GM13976 (cell line): ENCODE data around the gene PPA1.

ENCODE experiments used
- DNase-seq: peaks from one replicate; pipeline ENCODE4 v3.0.0; 2012; ENCODE audit warnings: low spot score
- in situ Hi-C: fragments of 300-500 bp; cut with MboI; formaldehyde crosslinking; loops from one replicate; pipeline ENCODE4 v1.12.0; 2022; ENCODE audit warnings: low sequenced_read_pairs, mixed read lengths, inconsistent platforms; ENCODE audit not compliant: unreplicated experiment
- TF ChIP-seq, protein P1 (sequence below): IDR thresholded peaks from 2 replicates; pipeline ENCODE4 v1.5.1; 2012; ENCODE audit warnings: borderline replicate concordance, mild to moderate bottlenecking; ENCODE audit not compliant: insufficient read depth; ENCODE audit errors: extremely low read depth, missing control alignments, control extremely low read depth

The PPA1 gene

DNA sequence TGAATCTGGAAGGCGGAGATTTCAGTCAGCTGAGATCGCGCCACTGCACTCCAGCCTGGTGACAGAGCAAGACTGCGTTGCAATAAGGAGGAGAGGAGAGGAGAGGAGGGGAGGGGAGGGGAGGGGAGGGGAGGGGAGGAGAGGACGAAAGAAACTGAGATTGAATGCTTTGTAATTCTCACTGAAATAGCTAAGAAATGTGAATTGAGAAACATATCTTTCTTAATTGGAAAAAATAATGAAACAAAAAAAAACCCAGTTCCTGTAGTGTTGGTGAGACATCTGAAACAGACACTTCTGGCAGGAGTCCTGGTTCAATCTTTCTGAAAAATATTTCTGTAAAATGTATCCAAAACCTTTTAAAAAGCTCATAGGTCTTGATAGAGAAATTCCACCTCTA, 26.5 kb downstream of the PPA1 start:
- DNase-seq, result no peak
- TF ChIP-seq, protein P1, sequence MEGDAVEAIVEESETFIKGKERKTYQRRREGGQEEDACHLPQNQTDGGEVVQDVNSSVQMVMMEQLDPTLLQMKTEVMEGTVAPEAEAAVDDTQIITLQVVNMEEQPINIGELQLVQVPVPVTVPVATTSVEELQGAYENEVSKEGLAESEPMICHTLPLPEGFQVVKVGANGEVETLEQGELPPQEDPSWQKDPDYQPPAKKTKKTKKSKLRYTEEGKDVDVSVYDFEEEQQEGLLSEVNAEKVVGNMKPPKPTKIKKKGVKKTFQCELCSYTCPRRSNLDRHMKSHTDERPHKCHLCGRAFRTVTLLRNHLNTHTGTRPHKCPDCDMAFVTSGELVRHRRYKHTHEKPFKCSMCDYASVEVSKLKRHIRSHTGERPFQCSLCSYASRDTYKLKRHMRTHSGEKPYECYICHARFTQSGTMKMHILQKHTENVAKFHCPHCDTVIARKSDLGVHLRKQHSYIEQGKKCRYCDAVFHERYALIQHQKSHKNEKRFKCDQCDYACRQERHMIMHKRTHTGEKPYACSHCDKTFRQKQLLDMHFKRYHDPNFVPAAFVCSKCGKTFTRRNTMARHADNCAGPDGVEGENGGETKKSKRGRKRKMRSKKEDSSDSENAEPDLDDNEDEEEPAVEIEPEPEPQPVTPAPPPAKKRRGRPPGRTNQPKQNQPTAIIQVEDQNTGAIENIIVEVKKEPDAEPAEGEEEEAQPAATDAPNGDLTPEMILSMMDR, result no peak
- in situ Hi-C loops, result no loop called here

DNA sequence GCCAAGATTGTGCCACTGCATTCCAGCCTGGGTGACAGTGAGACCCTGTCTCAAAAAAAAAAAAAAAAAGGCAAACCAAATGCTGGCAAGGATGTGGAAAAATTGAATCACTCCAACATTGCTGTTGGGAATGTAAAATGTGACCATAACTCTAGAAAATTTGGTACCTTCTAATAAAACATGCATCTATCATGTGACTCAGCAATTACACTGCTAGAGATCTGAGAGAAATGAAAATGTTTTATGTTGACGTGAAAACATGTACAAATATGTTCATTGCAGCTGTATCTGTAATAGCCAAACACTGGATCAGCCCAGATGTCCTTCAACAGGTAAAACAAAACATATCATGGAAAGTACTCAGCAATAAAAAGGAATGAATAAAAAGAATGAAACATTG, 32.1 kb downstream of the PPA1 start:
- in situ Hi-C loops, result no loop called here
- TF ChIP-seq, protein P1, result no peak
- DNase-seq, result no peak

DNA sequence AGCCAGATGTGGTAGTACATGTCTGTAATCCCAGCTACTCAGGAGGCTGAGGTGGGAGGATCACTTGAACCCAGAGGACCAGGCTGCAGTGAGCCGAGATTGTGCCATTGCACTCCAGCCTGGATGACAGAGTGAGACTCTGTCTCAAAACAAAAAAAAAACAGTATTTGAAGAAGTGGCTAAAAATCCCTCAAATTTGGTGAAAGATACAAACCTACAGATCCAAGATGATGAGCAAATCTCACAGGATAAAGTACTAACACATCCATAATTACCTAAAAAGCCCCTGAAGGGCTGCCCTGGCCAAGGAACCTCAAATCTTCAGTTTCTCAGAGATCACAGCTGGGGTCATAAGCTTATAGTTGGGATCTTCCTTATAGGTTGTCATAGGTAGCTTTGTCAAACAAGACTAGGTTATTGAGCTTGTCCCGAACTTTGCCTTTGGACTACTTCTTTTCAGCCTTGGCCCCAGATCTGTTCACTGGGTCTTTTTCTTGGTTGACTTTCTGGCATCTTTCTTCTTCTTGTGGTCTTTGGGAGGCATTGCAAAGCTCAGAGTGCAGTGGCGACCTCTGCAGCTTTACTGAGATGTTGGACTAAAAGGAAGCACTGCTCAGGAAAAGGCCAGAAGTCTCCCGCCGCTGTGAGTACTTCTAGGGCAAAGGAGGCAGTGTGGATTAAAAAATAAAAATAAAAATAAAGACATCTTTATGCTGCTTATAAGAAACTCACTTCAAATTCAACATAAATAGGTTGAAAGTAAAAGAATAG, 34.3 kb downstream of the PPA1 start:
- in situ Hi-C loops, result no loop called here
- TF ChIP-seq, protein P1, result no peak
- no peak for DNase-seq

DNA sequence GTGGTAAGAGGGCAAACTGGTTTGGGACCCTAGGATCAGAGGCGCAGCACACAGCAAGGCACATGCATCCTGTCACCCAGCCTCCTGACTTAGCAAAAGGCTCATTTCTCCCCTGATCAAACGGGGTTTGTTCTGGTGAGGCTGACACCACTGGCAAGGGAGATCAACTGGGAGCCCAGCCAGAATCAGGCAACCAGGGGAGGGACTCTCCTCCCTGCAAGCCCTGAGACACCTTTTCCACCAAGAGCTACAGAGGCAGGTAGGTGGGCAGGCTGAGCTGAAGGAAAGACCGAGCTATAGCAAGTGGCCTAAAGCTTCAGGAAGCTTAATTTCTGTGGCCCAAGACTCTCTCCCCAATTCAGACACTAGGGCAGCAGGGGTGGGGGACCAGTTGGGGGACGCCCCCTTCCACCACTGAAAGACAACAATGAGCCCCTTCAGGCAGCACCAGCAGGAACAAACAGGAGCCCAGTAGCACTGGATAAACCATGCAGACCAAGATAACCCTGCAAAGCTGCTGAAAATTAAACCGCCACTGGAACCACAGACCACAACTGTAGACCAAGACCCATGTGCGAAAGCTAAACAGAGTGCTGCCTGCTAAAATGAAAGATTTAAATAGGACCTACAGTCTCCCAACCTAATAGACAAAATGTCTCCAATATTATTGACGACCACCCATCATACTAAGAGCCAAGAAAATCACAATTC, 35.8 kb downstream of the PPA1 start:
- TF ChIP-seq, protein P1, result no peak
- no peak for DNase-seq
- in situ Hi-C loops, result no loop called here

DNA sequence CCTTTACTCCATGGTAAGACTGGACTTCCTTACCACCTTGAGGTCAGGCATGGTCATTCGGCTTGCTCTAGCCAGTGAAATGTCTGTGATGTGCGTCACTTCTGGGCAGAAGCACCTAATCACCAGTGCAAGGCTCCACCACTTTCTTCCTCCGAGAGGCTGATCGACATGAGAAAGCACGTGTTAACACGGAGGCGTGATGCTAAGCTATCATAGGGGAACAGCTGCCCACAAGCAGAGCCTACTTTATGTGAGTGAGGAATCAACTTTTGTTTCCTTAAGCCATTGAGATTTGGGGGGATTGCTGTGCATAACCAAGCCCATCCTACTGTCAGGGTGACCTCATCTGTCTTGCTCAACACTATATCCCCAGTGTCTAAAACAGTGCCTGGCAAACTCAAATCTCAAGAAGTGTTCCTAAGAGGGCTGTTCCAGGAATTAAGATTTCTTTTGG, 39.8 kb downstream of the PPA1 start:
- TF ChIP-seq, protein P1, result no peak
- DNase-seq, result no peak
- in situ Hi-C loops, result no loop called here

DNA sequence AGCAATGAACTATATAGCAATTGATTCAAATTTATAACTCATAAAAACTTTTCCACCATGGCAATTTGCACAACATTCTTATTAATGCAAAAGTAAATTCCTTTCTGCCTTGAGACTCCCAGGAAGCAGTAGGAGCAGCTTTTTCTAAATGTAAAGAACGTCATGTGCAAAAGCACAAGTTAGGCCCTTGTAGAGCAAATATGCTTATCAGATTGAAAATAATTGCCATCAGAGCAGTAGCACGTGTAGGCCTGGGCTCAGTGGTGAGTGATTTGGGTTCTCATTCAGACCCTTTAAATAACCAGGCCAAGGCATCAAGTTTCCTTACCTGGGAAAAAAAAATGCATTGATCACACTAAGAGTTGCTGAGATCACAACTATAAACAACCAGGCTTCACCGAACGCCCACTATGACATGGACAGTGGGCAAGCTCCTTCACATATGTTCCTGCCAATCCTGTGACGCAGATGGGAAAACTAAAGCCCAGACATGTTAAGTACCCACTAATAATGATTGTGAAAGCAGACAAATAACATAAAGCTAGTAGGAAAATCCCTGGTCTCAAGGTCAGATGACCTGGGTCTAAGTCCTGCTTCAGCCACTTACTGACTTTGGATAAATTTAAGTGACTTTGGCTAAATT, 40.8 kb downstream of the PPA1 start:
- DNase-seq, result no peak
- in situ Hi-C loops, result no loop called here
- TF ChIP-seq, protein P1, result no peak
